Choroid plexus epithelial cell (primary cell): ENCODE data around the gene JCAD.

ENCODE experiments used
- DNase-seq: peaks from one replicate; pipeline ENCODE4 v3.0.0-alpha.2; 2010; ENCODE audit warnings: low read depth
- H3K4me3 ChIP-seq: 2 replicates; pipeline ENCODE4 v1.5.1; 2011; ENCODE audit warnings: low read depth, mild to moderate bottlenecking, control low read depth, low read length, moderate library complexity
- CTCF ChIP-seq: conservative IDR thresholded peaks from 2 replicates; pipeline ENCODE4 v1.5.1; 2011; ENCODE audit warnings: low read depth, mild to moderate bottlenecking, control low read depth, inconsistent platforms, low read length, moderate library complexity

The JCAD gene

GRCh38 chr10:29977171-29977570, 82.2 kb downstream of the JCAD start:
- H3K4me3 ChIP-seq, result no peak overlapping the region
- no peak for DNase-seq
- TF ChIP-seq CTCF, result no peak

- H3K4me3 ChIP-seq, result no peak overlapping the region
- no peak for DNase-seq
- TF ChIP-seq CTCF, result no peak
Observed at GRCh38 chr10:29976134-29976533, 83.3 kb downstream of the JCAD start.

DNA sequence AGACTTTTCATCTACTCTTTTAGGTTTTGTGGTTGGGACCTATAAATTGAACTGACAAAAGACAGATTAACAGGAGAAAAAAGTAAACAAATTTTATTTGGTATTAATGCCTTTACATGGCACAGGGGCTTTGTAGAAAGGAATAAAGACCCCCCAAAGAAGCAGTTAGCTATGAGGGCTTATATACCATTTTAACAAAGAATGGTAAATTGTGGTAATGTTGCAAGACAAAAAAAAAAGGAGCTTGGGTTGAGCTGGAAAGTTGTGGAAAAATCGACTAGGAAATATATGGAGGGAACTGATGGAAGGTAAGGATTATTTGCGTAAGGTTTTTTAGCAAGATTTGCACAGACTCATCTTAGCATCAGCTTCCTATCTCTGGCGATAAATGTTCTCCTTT, 84.6 kb downstream of the JCAD start:
- H3K4me3 ChIP-seq, result no peak overlapping the region
- DNase-seq, result no peak
- TF ChIP-seq CTCF, result no peak

- no peak for TF ChIP-seq CTCF
- DNase-seq, result no peak
- H3K4me3 ChIP-seq, result no peak overlapping the region
Observed at GRCh38 chr10:29973921-29974320, 85.5 kb downstream of the JCAD start.

DNA sequence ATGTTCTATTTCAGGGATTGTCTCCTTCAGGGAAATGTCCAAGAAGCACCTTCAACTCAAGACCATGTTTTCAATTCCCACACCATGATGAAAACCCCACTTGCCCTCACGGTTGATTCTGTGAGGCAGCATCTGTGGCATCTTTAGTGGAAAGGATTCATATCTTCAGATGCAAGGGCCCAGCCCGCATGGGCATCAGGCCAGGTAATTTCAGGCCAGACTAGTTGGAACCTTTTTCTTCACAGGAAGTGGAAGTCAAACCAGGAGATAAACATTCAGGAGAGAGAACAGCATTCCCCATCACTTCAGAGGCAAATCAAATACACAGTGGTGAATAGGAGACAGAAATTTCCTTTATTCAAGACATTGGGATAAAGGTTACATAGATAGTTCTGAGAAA, 88.8 kb downstream of the JCAD start:
- no peak for TF ChIP-seq CTCF
- no peak overlapping the region for H3K4me3 ChIP-seq
- no peak for DNase-seq

DNA sequence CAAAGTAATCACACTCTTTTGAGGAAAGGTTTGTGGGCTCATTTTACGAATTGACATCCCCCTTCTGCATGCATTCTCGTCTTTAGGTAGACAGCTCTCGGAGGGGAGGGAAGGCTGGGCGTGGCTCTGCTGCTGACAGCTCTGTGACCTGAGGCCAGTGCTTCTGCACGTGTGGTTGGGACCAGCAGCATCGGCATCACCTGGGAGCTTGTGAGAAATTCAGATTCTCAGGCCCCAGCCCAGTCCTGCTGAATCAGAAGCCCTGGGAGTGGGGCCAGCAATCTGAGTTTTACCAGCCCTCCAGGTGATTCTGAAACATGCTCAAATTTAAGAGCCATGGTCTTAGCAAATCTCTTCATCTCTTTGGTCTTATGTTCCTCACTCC, 89.4 kb downstream of the JCAD start:
- no peak overlapping the region for H3K4me3 ChIP-seq
- DNase-seq, result no peak
- TF ChIP-seq CTCF, result no peak

DNA sequence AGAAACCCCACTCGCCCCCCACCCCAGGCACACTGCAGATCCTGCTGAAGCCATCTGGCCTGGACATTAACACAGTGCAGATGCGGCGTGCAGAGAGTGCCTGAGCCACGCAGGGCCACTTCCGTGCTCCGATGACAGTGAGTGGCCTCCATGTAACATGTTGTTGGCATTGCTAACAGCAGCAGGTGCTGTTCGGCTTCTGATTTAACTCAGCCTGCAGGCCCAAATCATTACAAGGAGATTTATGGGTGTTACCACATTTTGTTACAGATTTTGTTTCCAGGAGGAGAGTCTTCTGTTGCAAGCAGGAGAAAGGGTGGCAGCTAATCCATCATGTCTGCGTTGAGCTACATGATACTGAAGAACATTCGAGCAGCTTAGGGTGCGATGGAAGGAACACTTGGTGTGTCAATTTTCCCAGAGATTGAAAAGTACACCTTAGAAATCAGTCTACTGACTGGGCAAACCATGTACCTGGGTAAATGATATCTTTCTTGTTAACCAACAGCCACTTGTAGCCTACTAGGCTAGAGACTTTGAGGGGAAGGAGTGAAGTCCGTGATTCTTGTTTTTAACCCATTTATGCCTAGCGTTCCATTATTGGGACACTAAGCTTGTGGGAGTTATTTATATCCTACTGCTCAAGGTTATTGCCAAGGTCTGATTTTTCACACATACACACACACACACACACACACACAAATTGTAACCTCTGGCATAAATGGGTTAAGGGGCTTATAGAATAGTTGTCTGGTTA, 90.0 kb downstream of the JCAD start:
- TF ChIP-seq CTCF, result no peak

More for the DNA sequence above, 90.0 kb downstream of the JCAD start:
- DNase-seq, result no peak
- H3K4me3 ChIP-seq, result no peak overlapping the region
